IgD-negative memory B cell (primary cell): ENCODE measurements around the gene PSMD5. TPM values are rescaled to one million over a fixed set of nuclear protein-coding genes. Genes with fewer than 3 reads are reported as not detected.
A peak's percentile ranks its signal among the peaks of the same experiment; 100 is the strongest.

Experiments
- H3K27ac Mint-ChIP-seq, 3 donors: one replicate each; pipeline ENCODE4 v1.8.0; 2020 to 2022; ENCODE audit warnings: mild to moderate bottlenecking in 3 of 3, mixed read lengths in 3 of 3, moderate library complexity in 1 of 3
- H3K27me3 Mint-ChIP-seq: one replicate; pipeline ENCODE4 v1.8.0; 2021; ENCODE audit warnings: mixed read lengths
- H3K36me3 Mint-ChIP-seq: one replicate; pipeline ENCODE4 v1.8.0; 2020; ENCODE audit warnings: mild to moderate bottlenecking, mixed read lengths
- H3K4me1 Mint-ChIP-seq, 3 donors: one replicate each; pipeline ENCODE4 v1.8.0; 2020 to 2022; ENCODE audit warnings: mixed read lengths in 3 of 3, mild to moderate bottlenecking in 1 of 3
- H3K4me3 Mint-ChIP-seq, 4 donors: one replicate each; pipeline ENCODE4 v1.8.0; 2020 to 2022; ENCODE audit warnings: mild to moderate bottlenecking in 4 of 4, mixed read lengths in 4 of 4, moderate library complexity in 3 of 4
- H3K9me3 Mint-ChIP-seq, 3 donors: one replicate each; pipeline ENCODE4 v1.8.0; 2020 to 2021; ENCODE audit warnings: mixed read lengths in 3 of 3, mild to moderate bottlenecking in 1 of 3
- polyA plus RNA-seq: library from polyadenylated mRNA; unstranded; fragments of 300-500 nt; fragmentation: Illumina TruSeq; gene quantifications from one replicate; pipeline ENCODE4 v1.2.3, GENCODE V29; 2021

The PSMD5 gene
- polyA plus RNA-seq, 1 donor from 2014 or later = 16.8 TPM

DNA sequence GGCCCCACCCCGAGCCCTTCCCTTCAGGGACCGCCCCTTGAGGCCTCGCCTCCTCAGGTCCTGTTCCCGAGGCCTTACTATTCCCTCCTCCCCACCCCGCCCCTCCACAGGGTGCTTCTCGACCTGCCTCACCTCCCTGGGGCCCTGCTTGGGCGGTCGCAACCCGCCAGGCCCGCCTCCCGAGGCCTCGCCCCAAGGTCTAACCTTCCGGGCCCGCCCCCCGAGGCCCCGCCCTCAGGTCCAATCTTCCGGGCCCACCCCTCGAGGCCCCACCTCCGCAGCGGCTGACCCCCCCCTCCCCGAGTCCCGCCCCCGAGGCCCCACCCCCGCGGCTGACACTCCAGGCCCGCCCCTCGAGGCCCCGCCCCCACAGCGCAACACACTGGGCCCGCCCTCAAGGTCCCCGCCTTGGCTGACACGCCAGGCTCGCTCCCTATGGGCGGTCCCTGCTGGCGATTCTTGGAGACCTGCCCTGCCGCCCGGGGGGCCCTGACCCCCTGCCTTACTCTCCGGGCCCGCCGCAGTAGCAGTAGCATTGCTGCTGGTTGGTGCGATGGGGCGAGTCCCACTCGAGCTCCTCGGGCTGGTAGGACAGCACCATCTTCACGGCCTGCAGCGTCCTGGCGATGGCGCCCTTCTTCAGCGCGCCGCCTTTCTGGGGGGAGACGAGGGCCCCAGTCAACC, 26.1 kb upstream of the PSMD5 start:
- peaks cover 3 to 9% (median 7%) of the 10 kb centered on the region in 3 donors for H3K4me1 Mint-ChIP-seq
- H3K4me3 Mint-ChIP-seq = peak overlapping the region; percentile 83 to 99 (median 95)
- no peaks in the 10 kb centered on the region for H3K27me3 Mint-ChIP-seq
- H3K27ac Mint-ChIP-seq = peak overlapping the region; percentile 75 to 97 (median 95)
- no peaks in the 10 kb centered on the region for H3K36me3 Mint-ChIP-seq
- no peaks in the 10 kb centered on the region for H3K9me3 Mint-ChIP-seq

DNA sequence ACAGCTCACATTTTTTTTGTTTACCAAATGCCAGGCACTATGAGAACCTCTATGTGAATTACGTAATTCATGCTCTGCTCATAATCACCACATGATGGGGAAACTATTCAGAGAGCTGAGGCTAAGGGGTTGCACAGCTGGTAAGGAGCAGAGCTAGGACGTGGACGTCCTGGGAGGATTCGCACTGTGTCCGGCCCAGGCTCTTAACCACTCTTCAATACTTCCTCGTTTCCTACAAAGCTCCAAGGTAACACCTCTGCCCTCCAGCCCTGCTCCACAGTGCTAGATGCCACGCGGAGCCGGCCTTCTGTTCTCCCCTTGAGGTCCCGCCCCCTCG, 25.6 kb upstream of the PSMD5 start:
- H3K27me3 Mint-ChIP-seq = no peaks in the 10 kb centered on the region

GRCh38 chr9:120867676-120868338, 25.1 kb upstream of the PSMD5 start:
- no peaks in the 10 kb centered on the region for H3K27me3 Mint-ChIP-seq
- H3K4me3 Mint-ChIP-seq = peak overlapping the region in 3 of 4 donors; percentile 31 to 98 (median 72)
- H3K4me1 Mint-ChIP-seq = peaks cover 3 to 6% (median 5%) of the 10 kb centered on the region in 3 donors
- H3K36me3 Mint-ChIP-seq = peaks cover 2% of the 10 kb centered on the region
- H3K27ac Mint-ChIP-seq = peak overlapping the region; percentile 75 to 95 (median 83)
- no peaks in the 10 kb centered on the region for H3K9me3 Mint-ChIP-seq

More for the DNA sequence above, 25.6 kb upstream of the PSMD5 start:
- Mint-ChIP-seq H3K4me3 (peak overlapping the region; percentile 72 to 98 (median 84)), H3K9me3 (no peaks in the 10 kb centered on the region), H3K27ac (peak overlapping the region; percentile 75 to 95 (median 83)), H3K36me3 (no peaks in the 10 kb centered on the region), H3K4me1 (peaks cover 3 to 7% (median 6%) of the 10 kb centered on the region in 3 donors)

DNA sequence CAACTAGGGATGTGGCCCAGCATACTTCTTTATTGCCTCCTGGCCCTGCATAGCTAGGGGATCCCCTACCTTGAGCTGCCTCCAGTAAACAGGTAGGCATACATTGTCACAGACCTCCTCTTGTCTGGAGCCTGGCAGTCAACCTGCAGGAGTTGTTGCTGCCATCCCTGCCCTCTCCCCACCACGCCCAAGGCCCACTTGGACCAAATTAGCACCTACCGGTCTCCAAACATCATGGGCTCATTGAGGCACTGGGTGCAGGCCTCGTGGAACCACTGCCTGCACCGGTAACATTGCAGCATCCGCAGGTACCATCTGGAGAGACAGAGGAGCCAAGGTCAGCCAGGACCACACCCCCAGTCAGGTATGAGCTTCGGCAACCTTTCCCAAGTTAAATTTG, 23.9 kb upstream of the PSMD5 start:
- H3K4me3 Mint-ChIP-seq = no peak overlapping the region
- H3K4me1 Mint-ChIP-seq = peaks cover 3 to 5% (median 4%) of the 10 kb centered on the region in 3 donors
- H3K27me3 Mint-ChIP-seq = no peaks in the 10 kb centered on the region
- H3K9me3 Mint-ChIP-seq = no peaks in the 10 kb centered on the region
- H3K27ac Mint-ChIP-seq = no peak overlapping the region
- H3K36me3 Mint-ChIP-seq = peaks cover 2% of the 10 kb centered on the region

- Mint-ChIP-seq H3K4me1 (peaks cover 3 to 5% (median 4%) of the 10 kb centered on the region in 3 donors), H3K27ac (peak overlapping the region in 1 of 3 donors; percentile 63), H3K4me3 (no peak overlapping the region), H3K9me3 (no peaks in the 10 kb centered on the region), H3K36me3 (peaks cover 2% of the 10 kb centered on the region), H3K27me3 (no peaks in the 10 kb centered on the region)
Measured at GRCh38 chr9:120865809-120866208, 23.1 kb upstream of the PSMD5 start.

DNA sequence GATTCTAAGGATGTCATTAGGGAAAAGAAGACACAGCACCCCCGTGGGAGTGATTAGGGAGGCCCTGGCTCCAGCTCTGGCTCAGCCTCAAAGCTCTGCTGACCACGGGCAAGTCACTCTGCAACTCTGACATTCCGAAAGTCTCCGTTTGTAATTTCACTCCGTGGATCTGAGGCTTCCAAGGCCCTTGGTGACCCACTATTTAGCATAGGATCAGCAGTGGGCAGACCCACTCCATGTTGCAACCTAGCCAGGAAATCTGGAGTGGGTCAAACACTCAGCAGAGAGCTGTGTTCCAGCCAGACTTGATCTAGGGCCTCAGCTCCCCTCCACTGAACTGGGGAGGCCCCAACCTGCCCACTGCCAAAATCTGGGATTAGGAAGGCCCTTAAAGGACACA, 22.5 kb upstream of the PSMD5 start:
- Mint-ChIP-seq H3K27me3 (no peaks in the 10 kb centered on the region), H3K4me3 (peak overlapping the region in 1 of 4 donors; percentile 47), H3K4me1 (peaks cover 3 to 5% (median 4%) of the 10 kb centered on the region in 3 donors), H3K36me3 (peaks cover 4% of the 10 kb centered on the region), H3K27ac (no peak overlapping the region), H3K9me3 (no peaks in the 10 kb centered on the region)

DNA sequence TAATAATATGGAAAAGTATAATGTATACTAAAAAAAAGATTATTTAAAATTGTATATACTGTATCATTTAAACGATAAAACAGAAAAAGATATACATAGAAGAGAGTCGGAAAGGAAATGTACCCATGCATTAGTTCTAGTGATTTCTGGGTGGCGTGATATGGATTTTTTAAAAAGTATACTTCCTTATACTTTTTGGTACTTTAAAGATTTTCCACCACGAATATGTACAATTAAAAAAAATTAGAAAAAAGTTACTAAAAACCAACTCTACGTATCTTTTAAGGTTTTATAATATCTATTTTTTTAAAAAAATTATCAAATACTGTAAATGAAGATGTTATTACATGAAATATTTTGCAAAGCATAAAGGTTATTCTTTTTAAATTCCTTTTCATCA, 22.0 kb upstream of the PSMD5 start:
- Mint-ChIP-seq H3K4me3 (no peak overlapping the region), H3K27ac (no peak overlapping the region), H3K9me3 (no peaks in the 10 kb centered on the region), H3K4me1 (peaks cover 3 to 5% (median 4%) of the 10 kb centered on the region in 3 donors), H3K36me3 (peaks cover 4% of the 10 kb centered on the region), H3K27me3 (no peaks in the 10 kb centered on the region)

DNA sequence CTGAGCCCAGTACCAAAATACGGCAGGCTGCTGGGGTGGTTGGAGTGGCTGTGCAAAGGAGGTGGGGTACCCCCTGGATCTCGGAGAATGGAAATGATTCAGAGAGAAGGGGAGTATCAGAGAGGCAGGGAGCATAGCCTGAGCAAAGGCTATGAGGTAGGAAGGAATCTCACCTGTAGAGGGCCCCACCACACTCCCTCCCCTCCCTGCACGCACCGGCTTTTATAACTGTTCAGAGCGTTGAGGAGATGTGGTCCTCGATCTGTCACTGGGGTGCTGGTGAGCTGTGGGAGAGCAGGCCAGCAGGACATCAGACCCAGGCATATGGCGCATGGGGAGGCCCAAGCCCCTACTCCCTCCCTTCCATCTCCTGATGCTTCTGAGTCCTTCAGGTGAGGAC, 21.1 kb upstream of the PSMD5 start:
- Mint-ChIP-seq H3K36me3 (peaks cover 4% of the 10 kb centered on the region), H3K27ac (no peak overlapping the region), H3K4me1 (peaks cover 3 to 5% (median 4%) of the 10 kb centered on the region in 3 donors), H3K4me3 (no peak overlapping the region), H3K9me3 (no peaks in the 10 kb centered on the region), H3K27me3 (no peaks in the 10 kb centered on the region)

GRCh38 chr9:120862452-120862851, 19.7 kb upstream of the PSMD5 start:
- Mint-ChIP-seq H3K4me3 (no peak overlapping the region), H3K4me1 (peaks cover 0 to 4% (median 0%) of the 10 kb centered on the region in 3 donors), H3K27ac (no peak overlapping the region), H3K27me3 (no peaks in the 10 kb centered on the region), H3K36me3 (peaks cover 4% of the 10 kb centered on the region), H3K9me3 (no peaks in the 10 kb centered on the region)

GRCh38 chr9:120861935-120862334, 19.2 kb upstream of the PSMD5 start:
- no peak overlapping the region for H3K4me3 Mint-ChIP-seq
- H3K27me3 Mint-ChIP-seq = no peaks in the 10 kb centered on the region
- peaks cover 4% of the 10 kb centered on the region for H3K36me3 Mint-ChIP-seq
- H3K9me3 Mint-ChIP-seq = no peaks in the 10 kb centered on the region
- no peak overlapping the region for H3K27ac Mint-ChIP-seq
- peaks cover 0 to 4% (median 0%) of the 10 kb centered on the region in 3 donors for H3K4me1 Mint-ChIP-seq

DNA sequence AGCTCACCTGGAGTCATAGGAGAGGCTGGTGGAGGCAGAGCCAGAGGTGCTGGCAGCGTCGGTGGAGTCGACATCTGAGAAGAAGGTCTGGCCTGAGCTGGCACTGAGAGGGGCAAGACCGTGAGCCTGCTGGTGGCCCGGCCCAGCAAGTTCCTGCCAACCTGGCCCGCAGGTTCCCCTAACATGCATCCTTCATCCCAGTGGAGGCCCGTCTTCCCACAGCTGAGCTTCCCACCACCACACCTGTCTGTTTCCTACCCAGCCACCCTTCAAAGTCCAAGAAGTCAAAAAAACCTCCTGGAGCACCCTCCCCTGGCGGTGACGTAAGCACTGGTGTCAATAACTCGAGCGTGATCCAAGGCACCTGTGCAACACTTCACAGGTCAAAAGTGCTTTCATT, 17.4 kb upstream of the PSMD5 start:
- peaks cover 4% of the 10 kb centered on the region for H3K36me3 Mint-ChIP-seq
- no peaks in the 10 kb centered on the region for H3K27me3 Mint-ChIP-seq
- H3K4me1 Mint-ChIP-seq = peaks cover 0 to 4% (median 0%) of the 10 kb centered on the region in 3 donors
- H3K4me3 Mint-ChIP-seq = no peak overlapping the region
- no peak overlapping the region for H3K27ac Mint-ChIP-seq
- H3K9me3 Mint-ChIP-seq = no peaks in the 10 kb centered on the region

DNA sequence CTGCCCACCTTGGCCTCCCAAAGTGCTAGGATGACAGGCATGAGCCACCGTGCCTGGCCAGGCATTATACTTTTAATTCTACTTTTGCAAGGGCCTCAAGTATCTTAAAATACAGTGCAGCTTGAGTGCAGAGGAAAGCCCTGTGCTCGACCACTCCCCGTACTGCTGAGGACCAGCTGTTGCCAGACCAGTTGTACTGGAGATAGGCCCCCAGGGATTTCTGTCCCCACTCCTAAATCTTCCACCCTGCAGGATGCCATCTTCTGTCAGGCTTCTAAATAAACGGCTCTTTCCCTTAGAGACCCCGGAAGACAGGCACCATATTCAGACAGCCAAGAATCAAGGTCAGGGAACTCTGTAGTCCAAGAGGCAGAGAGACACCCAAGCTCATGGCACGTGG, 16.6 kb upstream of the PSMD5 start:
- H3K4me3 Mint-ChIP-seq = no peak overlapping the region
- H3K4me1 Mint-ChIP-seq = peaks cover 0 to 4% (median 0%) of the 10 kb centered on the region in 3 donors
- no peak overlapping the region for H3K27ac Mint-ChIP-seq
- no peaks in the 10 kb centered on the region for H3K9me3 Mint-ChIP-seq
- H3K27me3 Mint-ChIP-seq = no peaks in the 10 kb centered on the region
- H3K36me3 Mint-ChIP-seq = peaks cover 4% of the 10 kb centered on the region

DNA sequence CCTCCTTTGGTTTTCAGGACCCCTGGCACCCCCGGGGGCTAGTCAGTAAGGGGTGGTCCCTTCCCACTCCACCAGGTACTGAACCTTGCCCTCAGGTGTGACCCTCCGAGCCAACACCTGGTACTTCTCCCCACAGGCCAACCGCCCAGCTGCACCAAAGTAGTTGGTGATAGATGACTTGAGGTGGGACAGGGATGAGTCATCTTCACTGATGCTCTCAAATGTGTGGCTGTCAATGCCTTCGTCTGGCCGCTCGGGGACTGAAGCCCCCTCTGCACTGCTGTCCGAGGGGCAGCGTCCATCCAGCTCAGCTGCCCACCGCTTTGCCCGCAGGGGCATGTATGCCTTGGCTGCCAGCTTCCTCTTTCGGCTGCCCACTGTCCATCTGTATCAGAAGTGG, 15.2 kb upstream of the PSMD5 start:
- Mint-ChIP-seq H3K27me3 (no peaks in the 10 kb centered on the region), H3K36me3 (peaks cover 1% of the 10 kb centered on the region), H3K9me3 (no peaks in the 10 kb centered on the region), H3K4me3 (no peak overlapping the region), H3K27ac (no peak overlapping the region), H3K4me1 (peaks cover 0 to 4% (median 0%) of the 10 kb centered on the region in 3 donors)

DNA sequence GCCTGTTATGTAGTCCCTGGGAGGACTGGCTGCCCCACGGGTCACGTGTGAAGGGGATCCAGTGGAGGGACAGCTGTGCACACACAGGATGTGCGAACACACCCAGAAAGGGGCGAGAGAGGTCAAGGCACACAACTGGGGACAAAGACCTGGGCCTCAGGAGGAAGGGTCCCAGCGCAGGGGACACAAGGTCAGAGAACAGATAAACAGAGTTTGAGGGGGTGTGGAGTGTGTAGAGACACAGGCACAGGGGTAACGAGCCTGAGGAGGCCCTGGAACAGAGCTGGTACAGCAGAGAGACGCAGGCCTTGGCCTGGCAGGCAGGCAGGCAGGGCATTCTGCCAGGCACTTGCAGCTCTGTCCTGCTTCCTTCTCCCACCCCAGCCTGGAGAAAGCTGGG, 14.8 kb upstream of the PSMD5 start:
- H3K27ac Mint-ChIP-seq = no peak overlapping the region
- H3K4me1 Mint-ChIP-seq = peaks cover 0 to 4% (median 0%) of the 10 kb centered on the region in 3 donors
- peaks cover 1% of the 10 kb centered on the region for H3K36me3 Mint-ChIP-seq
- no peaks in the 10 kb centered on the region for H3K27me3 Mint-ChIP-seq
- H3K9me3 Mint-ChIP-seq = no peaks in the 10 kb centered on the region
- H3K4me3 Mint-ChIP-seq = no peak overlapping the region

GRCh38 chr9:120856700-120857099, 14.0 kb upstream of the PSMD5 start:
- Mint-ChIP-seq H3K9me3 (no peaks in the 10 kb centered on the region), H3K36me3 (peaks cover 1% of the 10 kb centered on the region), H3K27me3 (no peaks in the 10 kb centered on the region), H3K4me3 (no peak overlapping the region), H3K27ac (no peak overlapping the region), H3K4me1 (peaks cover 0 to 4% (median 0%) of the 10 kb centered on the region in 3 donors)
